ENCODE measurements around the gene PMIS2.
"Not testable (repeated sequence)": the region's sequence is repeated elsewhere in the genome, so short reads cannot be mapped to it uniquely, and the experiment has no call there.

PMIS2 gene

DNA sequence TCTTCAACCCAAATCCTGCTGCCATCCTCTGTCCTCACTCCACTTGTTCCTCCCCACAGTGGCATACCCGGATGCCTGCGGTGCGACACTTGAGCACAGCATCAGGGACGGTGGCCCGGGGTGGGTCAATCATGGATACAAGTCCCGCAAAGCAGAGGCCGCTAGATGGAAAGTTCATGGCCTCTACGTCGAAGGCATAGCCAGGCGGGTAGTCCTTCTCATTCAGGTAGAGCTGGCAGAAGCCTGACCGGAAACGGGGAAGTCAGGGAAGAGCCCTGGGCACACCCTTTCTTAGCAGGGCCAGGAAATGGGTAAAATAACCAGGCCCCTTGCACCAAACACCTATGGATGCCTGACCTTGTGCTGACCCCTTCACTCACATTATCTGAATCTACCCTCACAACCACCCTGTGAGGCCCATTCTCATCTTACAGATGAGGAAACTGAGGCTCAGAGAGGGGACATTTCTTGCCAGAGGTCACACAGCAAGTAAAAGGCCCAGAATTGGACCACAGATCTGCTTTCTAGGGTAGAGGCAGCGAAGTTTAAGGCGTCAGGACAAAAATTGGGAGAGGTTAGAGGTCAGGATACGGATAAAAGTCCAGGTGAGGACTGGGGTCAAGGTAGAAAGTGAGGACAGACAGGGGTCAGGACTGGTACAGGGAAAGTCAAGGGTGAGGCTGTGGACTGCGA is 29.0 kb upstream of the PMIS2 start:
- FAIRE-seq = no peak

DNA sequence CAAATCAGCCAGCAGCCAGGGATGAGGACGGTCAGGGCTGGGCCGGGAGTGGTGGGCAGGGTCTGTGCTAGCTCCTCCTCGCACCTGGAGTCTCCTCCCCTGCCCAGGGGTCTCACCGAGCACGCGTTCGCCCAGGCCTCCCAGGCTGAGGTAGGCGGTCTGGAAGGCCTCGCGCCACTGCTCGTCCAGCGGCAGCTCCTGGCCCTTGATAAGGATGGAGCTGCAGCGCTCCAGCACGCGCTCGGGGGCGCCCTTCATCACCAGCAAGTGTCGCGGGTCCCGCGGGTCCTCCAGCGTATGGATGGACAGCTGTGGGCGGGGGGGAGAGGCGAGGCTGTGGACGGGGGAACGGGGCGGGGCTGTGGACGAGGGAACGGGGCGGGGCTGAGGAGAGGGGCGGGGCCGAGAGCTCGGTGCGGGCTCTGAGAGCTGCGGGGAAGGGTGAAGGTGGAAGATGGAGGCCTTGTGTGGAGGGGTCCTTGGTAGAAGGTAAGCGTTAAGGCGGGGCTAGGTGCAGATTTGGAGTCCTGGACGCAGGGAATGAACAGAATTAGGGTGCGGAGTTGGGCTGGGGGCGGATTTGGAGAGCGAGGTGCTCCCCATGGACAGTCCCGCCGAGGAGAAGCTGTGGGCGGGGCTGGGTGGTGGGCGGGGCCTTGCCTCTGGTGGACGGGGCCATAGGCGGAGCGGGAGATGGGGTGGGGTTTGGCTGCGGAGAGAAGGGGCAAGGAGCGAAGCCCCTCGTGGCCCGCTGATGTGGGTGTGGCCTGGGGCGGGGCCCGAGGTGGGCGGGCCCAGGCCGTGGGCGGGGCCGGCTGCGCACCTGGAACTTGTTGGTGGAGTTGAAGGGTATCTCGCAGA is 28.2 kb upstream of the PMIS2 start:
- no peak for FAIRE-seq

DNA sequence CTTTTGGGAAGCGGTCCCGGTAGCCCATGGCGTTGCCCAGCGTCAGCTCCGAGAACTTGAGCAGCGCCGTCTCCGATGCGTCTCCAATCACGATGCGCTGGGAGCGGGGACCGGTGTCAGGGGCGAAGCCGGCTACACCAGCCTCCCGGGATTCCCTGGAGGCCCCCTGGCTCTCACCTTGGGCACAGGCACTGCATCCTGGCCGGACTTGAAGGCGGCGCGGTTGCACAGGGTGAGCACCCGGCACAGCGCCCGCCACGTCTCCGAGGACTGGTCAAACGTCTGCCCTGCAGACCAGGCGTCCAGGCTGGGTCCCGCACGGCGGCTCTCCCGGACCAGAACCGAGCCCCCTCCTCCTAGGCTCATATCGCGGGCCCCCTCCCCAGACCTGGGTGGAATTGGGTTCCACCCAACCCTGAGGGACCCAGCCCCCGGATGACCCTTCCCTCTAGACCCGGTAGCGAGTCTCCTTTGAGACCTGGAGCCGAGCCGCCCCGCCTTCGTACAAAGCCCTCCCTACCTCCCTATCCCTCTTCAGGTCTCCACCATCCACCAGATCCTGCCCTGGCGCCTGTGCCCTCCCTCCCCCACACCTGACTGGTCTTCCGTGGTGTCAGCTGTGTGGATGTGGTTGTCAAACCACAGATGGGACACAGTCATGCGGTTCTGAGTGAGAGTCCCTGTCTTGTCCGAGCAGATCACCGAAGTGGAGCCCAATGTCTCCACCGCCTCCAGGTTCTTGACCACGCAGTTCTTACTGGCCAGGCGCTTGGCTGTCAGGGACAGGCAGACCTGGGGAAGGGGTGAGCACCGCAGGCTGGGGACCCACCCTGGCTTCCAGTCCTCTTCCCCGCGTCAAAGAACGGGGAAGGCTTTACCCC is 27.3 kb upstream of the PMIS2 start:
- FAIRE-seq = no peak

DNA sequence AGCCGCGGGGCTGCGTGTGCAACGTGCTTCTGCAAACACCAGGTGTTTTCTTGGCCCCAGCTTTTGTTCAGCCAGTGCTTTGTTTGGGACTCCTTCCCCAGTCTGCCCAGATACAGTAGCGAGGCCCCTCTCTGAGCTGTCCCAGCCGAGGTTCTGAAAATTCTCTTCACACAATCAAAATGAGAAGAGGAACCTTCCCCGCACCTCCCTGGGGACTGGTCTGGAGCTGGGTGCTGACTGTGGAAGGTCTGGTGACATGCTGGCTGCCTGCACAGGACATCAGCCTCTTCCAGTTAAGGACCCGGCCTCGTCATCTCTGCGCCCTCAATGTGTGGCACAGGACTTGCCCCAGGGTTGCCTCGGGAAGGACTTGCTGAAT is 26.7 kb upstream of the PMIS2 start:
- no peak for FAIRE-seq

DNA sequence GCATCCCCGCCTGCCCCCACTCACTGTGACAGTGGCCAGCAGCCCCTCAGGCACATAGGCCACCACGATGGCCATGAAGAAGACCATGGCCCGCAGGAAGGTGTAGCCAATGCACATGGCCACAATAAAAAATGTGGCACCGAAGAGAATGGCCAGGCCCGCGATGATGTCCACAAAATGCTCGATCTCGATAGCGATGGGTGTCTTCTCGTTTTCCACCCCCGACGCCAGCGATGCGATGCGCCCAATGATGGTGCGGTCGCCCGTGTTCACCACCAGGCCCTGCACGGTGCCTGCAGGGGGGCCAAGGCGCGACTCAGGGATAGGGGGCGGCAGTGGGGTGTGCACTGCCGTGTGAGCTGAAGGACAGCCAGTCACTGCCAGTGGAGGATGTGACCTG is 26.2 kb upstream of the PMIS2 start:
- no peak for FAIRE-seq

DNA sequence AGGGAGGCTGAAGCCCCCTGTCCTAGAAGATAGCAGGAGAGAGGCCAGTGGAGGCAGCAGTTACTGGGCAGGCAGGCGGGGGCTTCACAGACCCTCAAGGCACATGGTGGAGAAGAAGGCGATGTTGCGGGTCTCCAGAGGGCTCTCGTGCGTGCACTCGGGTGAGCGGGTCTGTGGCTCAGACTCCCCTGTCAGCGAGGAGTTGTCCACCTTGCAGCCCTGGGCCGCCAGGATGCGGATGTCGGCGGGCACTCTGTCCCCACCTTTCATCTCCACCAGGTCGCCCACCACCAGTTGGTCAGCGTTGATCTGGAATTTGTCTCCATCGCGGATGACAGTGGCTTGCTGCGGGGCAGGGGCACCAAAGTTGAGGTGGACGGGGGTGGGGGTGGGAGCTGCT is 25.7 kb upstream of the PMIS2 start:
- no peak for FAIRE-seq

DNA sequence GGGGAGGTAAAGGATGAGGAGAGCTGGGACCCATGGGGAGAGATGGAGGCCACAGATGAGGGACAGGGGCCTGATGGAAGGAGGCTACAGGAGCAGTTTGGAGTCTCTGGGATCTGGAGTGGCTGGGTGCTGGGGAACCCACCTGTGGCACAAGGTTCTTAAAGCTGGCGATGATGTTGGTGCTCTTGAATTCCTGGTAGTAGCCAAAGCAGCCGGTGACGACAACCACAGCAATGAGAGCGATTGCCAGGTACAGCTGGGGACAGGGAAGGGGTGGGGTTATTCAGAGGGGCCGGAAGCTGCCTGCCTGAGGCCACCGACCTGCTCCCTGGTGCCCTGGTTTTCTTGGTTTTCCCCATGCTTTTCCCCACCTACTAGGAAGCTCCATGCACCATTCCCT is 25.3 kb upstream of the PMIS2 start:
- FAIRE-seq = no peak

DNA sequence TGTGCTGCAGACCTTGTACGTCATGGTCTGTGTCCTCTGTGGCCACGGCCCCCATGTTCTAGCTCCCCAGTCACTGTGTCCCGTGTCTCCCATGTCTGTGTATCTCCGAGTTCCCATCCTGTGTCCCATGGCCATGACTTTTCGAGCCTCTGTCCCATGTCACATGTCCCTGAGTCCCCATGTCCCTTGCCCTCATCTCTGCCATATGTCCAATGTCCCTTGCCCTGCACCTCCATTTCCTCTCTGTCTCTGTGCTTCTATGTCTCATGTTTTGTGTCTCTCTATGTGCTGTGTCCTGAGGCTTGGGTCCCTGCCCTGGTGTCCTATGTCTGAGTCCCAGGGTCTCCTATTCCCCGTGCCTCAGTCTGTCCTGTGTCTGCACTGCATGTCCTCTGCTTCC is 24.5 kb upstream of the PMIS2 start:
- no peak for FAIRE-seq

DNA sequence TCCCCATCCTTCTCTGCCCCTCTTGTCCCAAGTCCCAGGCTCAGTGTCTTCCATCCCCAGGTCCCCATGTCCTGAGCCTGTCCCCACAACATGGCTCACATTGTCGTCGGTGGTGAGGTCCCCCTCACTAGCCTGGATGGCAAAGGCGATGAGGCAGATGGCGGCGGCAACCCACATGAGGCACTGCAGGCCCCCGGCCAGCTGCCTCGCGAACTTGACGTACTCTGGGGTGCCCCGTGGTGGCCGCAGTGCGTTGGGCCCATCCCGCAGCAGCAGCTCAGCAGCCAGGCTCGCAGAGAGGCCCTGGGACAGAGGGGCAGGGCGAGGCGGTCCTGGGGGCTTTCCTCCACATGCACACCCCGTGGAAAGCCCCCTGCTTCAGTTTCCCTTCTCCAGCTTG is 23.6 kb upstream of the PMIS2 start:
- no peak for FAIRE-seq

DNA sequence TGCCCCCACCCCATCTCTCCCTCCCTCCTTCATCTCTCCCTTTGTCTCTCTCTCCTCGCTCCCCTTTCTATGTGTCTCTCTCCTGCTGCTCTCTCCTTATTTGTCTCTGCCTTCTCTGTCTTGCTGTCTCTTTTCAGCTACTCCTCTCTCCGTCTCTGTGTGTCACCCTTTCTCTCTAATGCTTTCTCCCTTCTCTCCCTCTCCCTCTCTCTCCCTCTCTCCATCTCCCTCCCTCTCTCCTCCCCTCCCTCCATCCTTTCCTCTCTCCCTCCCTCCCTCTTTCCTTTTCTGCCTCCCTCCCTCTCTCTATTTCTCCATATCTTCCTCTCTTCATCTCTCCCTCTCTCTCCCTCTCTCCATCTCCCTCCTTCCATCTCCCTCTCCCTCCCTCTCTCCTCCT is 23.2 kb upstream of the PMIS2 start:
- FAIRE-seq = no peak

DNA sequence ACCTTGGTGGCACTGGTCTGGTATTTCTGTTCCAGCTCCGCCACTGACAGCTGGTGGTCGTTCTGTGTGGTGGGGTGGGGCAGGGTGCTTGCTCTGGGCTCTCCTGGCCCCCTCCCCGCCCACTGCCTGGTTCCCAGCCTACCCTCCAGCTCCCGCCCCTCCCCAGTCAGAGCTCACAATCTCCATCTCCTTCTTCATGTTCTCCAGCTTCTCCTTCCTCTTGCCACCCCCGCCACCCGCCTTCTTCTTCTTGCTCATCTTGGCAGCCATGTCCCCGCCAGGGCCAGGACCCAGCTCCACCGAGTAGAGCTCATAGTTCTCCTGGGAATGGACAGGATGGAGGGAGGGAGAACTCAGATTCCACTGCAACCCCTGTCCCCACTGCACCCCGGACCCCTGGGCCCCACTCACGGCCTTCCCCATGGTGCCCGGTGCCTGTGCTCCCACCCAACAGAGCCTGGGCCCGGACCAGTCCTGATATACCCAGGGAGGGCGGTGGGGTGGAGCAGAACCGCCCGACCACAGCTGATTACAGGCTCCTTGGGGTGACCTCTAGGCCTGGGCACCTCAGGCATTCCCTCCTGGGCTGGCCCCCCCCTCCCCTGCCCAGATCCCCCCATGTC is 22.7 kb upstream of the PMIS2 start, which contains the start of gene ATP4A:
TSS of gene ATP4A (minus strand) at position 452 of the 623 bp plus-strand sequence. CDS start at position 423, 29 bp downstream.
- no peak for FAIRE-seq

DNA sequence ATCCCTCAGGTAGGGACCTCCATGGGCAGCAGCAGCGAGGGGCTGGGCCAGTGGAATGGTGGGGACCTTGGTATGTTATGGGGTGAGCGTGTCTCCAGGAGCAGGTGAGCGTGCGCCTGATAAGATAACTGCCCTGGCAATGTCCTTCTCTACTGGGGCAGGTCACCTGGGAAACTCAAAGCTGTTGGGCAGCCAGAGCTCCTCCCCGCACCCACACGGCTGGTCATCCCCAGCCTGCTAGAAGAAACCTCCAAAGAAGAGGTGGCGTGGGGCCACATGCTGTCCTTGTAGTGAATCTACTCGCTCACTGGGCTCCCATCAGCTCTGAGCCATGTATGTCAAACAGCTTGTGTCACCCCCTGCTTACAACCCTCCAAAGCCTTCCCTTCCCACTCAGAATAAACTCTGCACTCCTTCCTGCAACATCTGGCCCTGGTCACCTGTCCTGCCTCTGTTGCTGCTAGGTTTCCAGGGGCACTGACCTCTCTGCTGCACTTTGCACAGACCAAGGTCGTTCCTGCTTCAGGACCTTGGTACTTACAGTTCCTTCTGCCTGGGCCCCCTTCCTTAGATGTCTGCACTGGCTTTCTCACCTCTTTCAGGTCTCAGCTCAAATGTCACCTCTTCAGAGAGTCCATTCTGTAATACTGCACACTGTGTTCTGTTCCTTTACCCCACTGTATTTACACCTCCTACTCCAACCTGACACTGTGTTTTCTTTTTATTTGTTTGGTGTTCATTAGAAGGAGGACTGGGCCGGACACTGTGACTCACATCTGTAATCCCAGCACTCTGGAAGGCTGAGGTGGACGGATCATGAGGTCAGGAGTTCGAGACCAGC is 20.7 kb upstream of the PMIS2 start:
- no peak for FAIRE-seq

DNA sequence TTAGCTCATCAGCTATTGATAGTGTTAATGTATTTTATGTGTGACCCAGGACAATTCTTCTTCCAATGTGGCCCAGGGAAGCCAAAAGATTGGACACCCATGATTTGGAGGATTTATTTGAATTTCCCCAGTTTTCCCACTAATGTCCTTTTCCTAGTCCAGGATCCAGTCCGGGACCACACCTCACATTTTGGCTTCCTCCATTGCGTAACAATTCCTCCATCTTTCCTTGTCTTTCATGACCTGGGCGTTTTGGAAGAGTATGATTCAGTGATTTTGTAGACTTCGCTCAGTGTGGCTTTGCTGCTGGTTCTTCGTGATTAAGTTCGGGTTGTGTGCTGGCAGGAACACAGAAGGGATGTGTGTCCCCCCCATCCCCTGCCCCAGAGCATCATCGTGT is 19.2 kb upstream of the PMIS2 start:
- no peak for FAIRE-seq

DNA sequence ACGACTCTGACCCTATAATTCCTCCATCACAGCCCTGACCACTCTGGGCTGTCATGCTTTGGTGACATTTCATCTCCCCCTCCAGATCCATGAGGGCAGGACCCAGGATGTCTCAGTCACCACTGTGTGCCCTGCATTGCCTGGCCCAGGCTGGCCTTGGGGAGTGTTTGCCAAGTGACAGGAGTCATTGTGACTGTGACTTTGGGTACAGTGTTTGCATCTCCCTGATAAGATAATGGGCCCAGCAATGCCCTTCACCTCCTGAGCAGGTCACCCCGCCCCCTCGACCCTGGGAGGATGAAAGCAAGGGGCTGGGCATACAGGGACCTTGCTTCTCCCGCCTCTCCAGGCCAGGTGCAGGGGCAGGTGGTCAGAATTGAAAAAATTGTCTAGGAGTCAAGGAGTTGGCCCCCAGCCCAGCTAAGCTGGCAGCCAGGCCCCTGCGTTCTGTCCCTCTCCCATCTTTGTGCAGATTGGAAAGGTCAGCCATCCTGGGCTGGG is 16.6 kb upstream of the PMIS2 start:
- no peak for FAIRE-seq

DNA sequence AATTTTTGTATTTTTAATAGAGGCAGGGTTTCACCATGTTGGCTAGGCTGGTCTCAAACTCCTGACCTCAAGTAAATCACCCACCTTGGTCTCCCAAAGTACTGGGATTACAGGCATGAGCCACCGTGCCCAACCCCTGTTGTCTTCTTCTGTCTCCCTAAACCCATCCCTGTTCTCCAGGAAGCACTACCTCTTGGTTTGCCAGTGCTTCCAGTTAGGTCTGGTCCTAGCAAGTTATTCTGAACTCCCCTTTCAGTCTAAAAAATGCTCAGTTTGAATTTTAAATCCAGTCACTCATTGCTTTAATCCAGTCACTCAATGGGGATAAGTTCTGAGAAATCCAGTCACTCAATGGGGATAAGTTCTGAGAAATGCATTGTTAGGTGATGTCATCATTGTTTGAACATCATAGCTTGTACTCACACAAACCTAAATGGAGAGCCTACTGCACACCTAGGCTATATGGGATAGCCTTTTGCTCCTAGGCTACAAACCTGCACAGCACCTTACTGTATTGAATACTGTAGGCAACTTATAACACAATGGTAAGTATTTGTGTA is 14.5 kb upstream of the PMIS2 start:
- no peak for FAIRE-seq

DNA sequence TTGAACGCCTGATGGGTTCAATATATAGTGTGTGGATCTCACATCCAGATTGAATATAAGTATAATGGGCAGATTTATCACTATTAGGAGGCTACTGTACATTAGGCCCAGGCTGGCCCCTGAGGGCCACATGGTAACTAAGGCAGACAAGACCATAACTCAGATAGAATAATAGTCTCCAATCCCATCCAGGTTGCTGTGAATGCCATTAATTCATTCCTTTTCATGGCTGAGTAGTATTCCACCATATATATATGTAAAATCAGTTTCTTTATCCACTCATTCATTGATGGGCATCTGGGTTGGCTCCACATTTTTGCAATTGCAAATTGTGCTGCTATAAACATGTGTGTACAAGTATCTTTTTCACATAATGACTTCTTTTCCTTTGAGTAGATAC is 8.1 kb upstream of the PMIS2 start:
- no peak for FAIRE-seq

DNA sequence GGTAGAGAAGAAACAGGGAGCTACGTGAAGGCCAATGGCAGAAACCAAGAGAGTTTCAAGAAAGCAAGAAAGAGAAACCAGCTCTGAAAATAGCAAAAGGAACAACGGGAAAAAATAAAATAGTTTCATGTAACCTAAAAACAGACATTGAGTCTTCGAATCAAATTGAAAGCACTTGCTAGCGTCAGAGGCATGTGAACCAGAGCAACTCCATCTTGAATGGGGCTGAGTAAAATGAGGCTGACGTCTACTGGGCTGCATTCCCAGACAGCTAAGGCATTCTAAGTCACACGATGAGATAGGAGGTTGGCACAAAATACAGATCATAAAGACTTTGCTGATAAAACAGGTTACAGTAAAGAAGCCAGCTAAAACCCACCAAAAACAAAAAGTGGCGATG is 7.3 kb upstream of the PMIS2 start:
- FAIRE-seq = no peak

DNA sequence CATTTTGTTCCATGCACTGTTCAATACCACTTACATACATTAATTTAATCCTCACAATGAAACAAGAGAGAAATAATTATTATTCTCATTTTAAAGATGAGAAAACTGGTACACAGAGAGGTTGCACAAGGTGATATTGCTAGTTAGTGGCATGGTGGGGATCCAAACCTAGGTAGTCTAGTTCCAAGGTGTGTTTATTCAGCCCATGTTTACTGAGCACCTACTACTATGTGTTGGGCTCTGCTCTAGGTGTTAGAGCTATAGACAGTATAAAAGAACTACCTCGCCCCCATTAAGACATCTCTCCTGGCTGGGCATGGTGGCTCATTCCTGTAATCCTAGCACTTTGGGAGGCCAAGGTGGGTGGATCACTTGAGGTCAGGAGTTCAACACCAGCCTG is 3.2 kb upstream of the PMIS2 start:
- FAIRE-seq = no peak

DNA sequence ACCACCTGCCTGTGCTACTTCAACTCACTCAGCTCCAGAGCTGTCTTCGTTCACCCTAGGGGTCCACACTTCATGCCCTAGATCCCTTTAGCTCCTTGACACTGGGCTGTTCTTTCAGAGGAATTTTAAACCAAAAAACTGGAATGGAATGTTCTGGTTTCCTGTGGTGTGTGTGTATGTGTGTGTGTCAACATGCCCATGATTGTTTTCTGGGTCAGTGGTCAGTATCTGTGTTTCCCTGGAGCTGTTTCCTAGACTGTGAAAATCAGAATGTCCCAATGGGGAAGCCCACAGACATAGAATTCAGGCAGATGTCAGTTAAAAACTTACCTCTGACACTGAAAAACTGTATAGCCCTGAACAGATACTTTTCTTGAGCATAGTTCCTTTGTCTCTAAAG is 1.3 kb downstream of the PMIS2 start:
- FAIRE-seq = no peak

DNA sequence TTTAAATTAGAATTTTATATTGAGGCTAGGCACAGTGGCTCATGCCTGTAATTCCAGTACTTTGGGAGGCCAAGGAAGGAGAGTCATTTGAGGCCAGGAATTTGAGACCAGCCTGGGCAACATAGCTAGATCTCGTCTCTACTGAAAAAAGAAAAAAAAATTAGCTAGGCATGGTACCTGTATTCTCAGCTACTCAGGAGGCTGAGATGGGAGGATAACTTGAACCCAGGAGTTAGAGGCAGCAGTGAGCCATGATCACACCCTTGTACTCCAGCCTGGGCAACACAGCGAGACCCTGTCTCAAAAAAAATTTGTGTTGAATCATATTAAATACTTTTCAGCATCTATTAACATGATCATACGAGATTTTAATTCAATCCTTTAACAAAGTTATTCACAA is 4.9 kb downstream of the PMIS2 start:
- no peak for FAIRE-seq

DNA sequence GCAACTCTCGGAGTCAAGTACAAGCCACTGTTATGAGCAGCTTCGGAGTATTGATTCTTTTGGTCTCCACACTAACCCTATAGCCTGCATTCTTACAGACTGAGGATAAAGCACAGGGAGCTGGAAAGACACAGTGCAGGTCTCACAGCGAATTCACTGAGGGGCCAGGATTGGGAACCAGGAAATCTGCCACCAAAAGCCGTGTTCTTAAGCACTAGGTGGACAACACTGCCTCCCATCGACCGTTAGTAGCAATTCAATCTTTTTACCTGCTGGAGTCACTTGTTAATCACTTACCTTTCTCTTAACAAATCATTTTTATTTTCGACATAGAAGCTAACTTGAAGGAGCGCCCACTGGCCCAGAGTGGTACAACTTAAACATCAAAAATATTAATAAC is 6.3 kb downstream of the PMIS2 start:
- no peak for FAIRE-seq

DNA sequence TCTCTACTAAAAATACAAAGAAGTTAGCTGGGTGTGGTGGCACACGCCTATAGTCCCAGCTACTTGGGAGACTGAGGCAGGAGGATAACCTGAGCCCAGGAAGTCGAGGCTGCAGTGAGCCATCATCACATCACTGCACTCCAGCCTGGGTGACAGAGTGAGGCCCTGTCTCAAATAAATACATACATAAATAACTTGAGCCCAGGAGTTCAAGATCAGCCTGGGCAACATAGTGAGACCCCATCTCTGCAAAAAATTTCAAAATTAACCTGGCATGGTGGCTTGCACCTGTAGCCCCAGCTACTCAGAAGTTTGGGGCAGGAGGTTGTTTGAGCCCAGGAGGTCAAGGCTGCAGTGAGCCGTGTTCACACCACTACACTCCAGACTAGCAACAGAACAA is 9.1 kb downstream of the PMIS2 start:
- not testable (repeated sequence) for FAIRE-seq

Measured in A204.1 (cell line).